Activated naive CD8-positive, alpha-beta T cell (primary cell): ENCODE measurements around the gene PCCA.
A peak's percentile ranks its signal among the peaks of the same experiment; 100 is the strongest.

Source experiments
- H3K27ac Mint-ChIP-seq: one replicate; pipeline ENCODE4 v1.8.0; 2021; ENCODE audit warnings: mixed read lengths
- H3K27me3 Mint-ChIP-seq: one replicate; pipeline ENCODE4 v1.8.0; 2021; ENCODE audit warnings: mixed read lengths
- H3K36me3 Mint-ChIP-seq: one replicate; pipeline ENCODE4 v1.8.0; 2021; ENCODE audit warnings: mixed read lengths
- H3K4me1 Mint-ChIP-seq: one replicate; pipeline ENCODE4 v1.8.0; 2021; ENCODE audit warnings: low read depth, mixed read lengths
- H3K4me3 Mint-ChIP-seq: one replicate; pipeline ENCODE4 v1.8.0; 2021; ENCODE audit warnings: mild to moderate bottlenecking, mixed read lengths
- H3K9me3 Mint-ChIP-seq: one replicate; pipeline ENCODE4 v1.8.0; 2021; ENCODE audit warnings: low read depth, mixed read lengths

Gene PCCA

DNA sequence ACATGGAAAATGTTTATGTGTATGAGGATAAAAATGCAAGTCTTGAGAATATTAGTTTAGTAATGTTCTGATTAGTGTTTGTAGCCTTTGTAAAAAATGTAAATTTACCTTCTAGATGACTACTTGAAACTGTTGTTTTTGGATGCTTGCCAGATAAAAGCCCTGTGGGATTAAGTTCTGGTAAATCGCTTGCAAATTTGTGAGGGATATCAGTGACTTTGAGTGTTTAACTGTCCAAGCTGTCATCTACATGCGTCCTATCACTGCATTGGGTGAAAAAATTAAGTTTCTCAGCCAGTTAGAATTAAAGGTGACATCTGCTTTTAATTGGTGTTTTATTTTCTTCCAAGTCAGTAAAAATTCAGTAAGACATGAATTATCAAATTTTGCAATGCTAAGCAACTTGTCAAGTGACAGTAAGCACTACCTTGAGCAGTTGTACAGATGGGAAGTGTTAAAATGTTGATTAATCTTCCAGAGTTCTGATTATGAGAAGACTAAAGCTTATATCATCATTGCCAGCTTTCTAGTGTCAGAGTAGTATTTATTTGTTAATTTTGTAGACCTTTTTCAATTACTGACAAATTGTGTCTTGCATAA is 88.0 kb downstream of the PCCA start:
- Mint-ChIP-seq H3K4me3 (no peak overlapping the region), H3K9me3 (peaks cover 11% of the 10 kb centered on the region), H3K27ac (no peak overlapping the region), H3K36me3 (peaks cover 6% of the 10 kb centered on the region), H3K4me1 (peaks cover 9% of the 10 kb centered on the region), H3K27me3 (no peaks in the 10 kb centered on the region)

DNA sequence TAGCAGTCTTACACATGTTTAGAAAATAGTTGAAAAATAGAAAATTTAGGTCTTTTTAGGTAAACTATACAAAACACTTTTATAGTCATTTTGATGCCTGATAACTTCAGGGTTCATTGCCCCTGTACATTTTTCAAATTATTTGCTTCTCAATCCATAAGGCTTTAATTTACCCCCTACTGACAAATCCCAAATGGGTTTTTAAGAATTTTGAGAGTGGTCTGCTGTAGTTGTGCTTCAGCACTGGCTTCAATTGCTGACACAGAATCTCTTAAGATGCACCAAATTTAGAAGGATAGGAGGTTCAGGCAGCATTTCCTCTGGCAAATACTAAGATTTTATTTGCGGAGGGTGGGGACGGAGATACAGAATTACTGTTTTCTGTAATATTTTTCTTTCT is 89.4 kb downstream of the PCCA start:
- no peaks in the 10 kb centered on the region for H3K27me3 Mint-ChIP-seq
- H3K9me3 Mint-ChIP-seq: peaks cover 5% of the 10 kb centered on the region
- H3K36me3 Mint-ChIP-seq: no peaks in the 10 kb centered on the region
- peaks cover 20% of the 10 kb centered on the region for H3K4me1 Mint-ChIP-seq
- no peak overlapping the region for H3K27ac Mint-ChIP-seq
- no peak overlapping the region for H3K4me3 Mint-ChIP-seq

DNA sequence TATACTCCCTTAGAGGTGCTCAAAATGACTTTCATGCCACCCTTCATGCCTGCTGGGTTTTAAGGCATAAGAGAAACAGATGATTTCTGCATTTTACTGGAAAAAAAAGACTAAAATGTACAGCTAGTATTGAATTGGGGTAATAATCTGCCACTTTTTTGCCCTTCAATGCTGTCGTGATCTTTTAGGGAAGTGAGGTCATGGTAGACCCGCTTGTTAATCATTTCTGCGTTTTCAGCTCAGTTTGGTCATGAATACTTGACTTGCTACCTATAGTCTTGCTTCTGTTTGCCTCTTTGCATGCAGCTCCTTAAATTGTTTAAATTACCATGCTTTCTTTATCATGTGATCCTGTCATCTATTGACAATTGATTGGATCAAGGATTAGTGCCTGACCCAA is 90.4 kb downstream of the PCCA start:
- Mint-ChIP-seq H3K9me3 (no peaks in the 10 kb centered on the region), H3K4me1 (peaks cover 29% of the 10 kb centered on the region), H3K27me3 (no peaks in the 10 kb centered on the region), H3K27ac (no peak overlapping the region), H3K4me3 (no peak overlapping the region), H3K36me3 (no peaks in the 10 kb centered on the region)

DNA sequence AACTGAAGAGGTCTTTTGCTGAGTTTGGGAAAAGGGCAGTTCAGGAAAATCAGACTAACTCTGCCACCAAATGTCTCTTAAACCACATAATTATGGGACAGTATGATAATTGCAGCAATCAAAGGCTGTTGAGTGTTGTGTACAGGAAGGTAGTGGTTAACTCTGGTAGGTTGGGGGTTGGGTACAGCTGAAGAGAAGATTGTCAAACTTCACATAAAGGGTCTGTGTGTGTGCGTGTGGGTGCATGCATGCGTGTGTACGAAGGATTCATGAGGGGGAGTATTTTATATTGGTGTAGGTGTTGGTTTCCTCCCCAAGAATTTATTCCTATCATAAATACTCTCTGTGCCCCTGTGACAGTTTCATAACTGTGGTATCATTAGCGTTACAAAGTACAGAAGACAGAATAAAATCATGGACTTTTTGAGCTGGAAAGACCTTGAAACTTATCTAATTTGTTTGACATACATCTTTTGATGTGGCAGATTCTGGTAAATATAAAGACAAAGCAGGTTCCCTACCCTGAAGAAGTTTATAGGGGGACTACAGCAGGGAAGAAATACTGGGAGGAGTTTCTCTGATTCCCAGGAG is 94.1 kb downstream of the PCCA start:
- peaks cover 2% of the 10 kb centered on the region for H3K36me3 Mint-ChIP-seq
- H3K27me3 Mint-ChIP-seq: no peaks in the 10 kb centered on the region
- peaks cover 31% of the 10 kb centered on the region for H3K4me1 Mint-ChIP-seq
- H3K9me3 Mint-ChIP-seq: no peaks in the 10 kb centered on the region
- H3K4me3 Mint-ChIP-seq: peak overlapping the region; percentile 55
- H3K27ac Mint-ChIP-seq: peak overlapping the region; percentile 51

DNA sequence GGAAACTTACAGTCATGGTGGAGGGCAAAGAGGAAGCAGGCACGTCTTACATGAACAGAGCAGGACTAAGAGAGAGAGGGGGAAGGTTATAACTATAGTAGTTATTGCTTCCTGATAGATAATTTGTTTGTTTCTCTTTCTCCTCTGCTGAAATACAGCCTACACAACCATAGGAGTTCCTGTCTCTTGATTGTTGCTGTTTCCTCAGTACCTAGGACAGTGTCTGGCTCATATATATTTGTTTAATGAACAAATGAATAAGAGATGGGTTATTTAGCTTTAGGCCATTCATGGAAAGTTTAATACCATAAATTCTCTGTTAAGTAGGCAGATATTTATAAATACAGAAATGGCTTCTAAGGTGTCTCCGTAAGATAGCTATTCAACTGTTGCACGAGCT is 95.2 kb downstream of the PCCA start:
- Mint-ChIP-seq H3K27ac (no peak overlapping the region), H3K9me3 (no peaks in the 10 kb centered on the region), H3K4me3 (no peak overlapping the region), H3K36me3 (peaks cover 2% of the 10 kb centered on the region), H3K27me3 (no peaks in the 10 kb centered on the region), H3K4me1 (peaks cover 31% of the 10 kb centered on the region)

DNA sequence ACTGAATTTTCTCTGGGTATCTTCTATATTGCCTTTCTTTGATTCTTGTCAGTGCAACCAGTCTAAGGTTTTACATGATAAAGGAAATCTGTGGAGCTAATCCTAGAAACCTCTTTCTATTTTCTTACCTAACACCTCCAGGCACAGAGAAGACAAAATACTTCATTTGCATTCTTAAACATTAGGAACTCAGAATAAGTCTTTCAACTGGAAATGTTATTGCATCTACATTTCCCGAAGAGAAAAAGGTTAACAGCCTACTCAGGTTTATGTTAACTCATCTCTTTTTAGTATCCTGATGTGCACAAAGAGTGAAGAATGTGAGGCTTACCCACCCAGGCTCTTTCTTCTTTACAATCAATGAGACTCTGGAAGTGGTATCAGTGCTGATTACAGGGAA is 106.7 kb downstream of the PCCA start:
- no peak overlapping the region for H3K27ac Mint-ChIP-seq
- H3K36me3 Mint-ChIP-seq: no peaks in the 10 kb centered on the region
- no peak overlapping the region for H3K4me3 Mint-ChIP-seq
- no peaks in the 10 kb centered on the region for H3K4me1 Mint-ChIP-seq
- H3K9me3 Mint-ChIP-seq: no peaks in the 10 kb centered on the region
- no peaks in the 10 kb centered on the region for H3K27me3 Mint-ChIP-seq

DNA sequence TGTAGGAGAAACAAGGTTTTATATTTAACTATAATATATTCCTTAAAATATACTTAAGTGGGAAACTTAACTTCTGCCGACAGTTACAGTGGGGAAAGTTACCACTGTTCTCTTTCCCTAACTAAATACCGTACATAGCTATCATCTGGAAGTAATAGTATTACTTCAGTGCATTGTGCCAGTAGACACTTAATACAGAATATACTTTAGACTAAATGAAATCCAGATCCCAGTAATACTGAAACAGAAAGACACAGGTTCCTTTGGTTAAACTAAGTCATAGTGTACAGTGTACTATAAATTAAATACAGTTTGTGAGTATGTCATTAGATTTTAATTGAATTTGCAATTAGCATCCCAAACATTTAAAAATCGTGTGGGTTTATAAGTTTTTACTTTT is 107.5 kb downstream of the PCCA start:
- no peak overlapping the region for H3K27ac Mint-ChIP-seq
- H3K36me3 Mint-ChIP-seq: no peaks in the 10 kb centered on the region
- no peaks in the 10 kb centered on the region for H3K9me3 Mint-ChIP-seq
- H3K4me1 Mint-ChIP-seq: peaks cover 1% of the 10 kb centered on the region
- H3K4me3 Mint-ChIP-seq: no peak overlapping the region
- H3K27me3 Mint-ChIP-seq: no peaks in the 10 kb centered on the region

DNA sequence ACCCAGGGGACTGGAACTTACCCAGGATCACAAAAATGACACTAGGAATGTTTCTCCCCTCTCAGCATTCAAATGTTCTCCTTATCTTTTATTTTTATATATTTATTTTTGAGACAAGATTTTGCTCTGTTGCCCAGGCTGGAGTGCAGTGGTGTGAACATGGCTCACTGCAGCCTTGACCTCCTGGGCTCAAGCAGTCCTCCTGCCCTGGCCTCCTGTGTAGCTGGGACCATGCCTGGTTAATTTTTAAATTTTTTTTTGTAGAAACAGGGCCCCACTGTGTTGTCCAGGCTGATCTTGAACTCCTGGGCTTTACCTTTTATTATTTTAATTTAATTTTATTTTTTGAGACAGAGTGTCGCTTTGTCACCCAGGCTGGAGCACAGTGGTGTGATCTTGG is 108.2 kb downstream of the PCCA start:
- Mint-ChIP-seq H3K27me3 (no peaks in the 10 kb centered on the region), H3K36me3 (no peaks in the 10 kb centered on the region), H3K4me3 (no peak overlapping the region), H3K4me1 (peaks cover 1% of the 10 kb centered on the region), H3K9me3 (no peaks in the 10 kb centered on the region), H3K27ac (no peak overlapping the region)

DNA sequence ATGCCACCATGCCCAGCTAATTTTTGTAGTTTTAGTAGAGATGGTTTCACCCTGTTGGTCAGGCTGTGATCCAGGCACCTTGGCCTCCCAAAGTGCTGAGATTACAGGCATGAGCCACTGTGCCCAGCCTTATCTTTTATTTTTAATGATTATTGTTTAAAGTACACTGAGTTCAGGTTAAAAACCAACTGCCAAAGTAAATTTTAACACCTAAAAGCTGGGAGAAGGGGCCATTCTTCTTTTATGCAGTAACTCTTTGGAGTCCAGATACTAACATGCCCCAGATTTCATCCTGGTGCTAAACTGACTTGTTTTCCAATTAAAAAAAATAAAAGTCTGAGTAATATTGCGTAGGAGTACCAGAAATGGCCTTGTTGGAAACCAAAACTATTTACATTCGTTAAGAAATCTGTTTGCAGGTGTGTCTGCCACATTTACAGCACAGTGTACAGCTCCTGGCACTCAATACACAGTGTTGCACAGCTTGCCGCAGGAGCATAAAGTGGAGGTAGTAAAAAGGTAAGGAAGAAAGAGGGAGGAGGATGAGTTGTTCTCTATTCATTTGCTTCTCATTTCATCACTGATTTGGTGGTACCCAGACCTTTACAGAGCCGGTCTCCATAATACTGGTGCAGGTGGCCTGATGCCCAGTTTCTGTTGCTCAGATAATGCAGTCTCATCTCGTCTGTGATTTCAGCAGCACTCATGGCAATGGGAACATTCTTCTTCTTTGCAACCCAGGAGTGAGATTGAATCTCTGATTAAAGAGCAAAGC is 108.9 kb downstream of the PCCA start:
- no peaks in the 10 kb centered on the region for H3K9me3 Mint-ChIP-seq
- H3K4me3 Mint-ChIP-seq: no peak overlapping the region
- no peaks in the 10 kb centered on the region for H3K36me3 Mint-ChIP-seq
- no peaks in the 10 kb centered on the region for H3K27me3 Mint-ChIP-seq
- H3K27ac Mint-ChIP-seq: no peak overlapping the region
- peaks cover 1% of the 10 kb centered on the region for H3K4me1 Mint-ChIP-seq

DNA sequence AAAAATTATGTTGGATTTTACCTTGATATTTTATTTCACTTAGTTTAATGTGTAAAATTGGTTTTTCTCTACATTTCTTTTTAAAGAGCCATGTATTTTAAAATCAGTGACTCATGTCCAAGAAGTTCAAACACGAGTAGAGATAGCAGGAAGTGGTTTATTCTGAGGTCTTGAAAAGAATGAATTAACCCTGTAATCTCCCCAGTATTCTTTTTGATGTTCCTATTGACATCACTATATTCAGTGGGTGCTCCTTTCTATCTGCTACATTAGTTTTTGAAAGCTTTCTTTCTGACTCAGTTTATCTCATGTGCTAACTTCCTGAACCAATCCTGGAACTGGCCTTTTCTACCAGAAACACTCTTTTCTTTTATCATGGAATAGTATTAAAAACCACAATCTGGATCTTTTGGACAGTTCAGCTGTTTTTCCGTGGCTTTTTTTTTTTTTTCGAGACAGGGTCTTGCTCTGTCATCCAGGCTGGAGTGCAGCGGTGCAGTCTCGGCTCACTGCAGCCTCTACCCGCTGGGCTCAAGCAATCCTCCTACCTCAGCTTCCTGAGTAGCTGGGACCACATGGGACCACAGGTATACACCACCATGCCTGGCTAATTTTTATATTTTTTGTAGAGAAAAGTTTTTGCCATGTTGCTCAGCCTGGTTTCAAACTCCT is 114.9 kb downstream of the PCCA start:
- peak overlapping the region; percentile 78 for H3K27ac Mint-ChIP-seq
- no peaks in the 10 kb centered on the region for H3K9me3 Mint-ChIP-seq
- H3K4me3 Mint-ChIP-seq: peak overlapping the region; percentile 79
- no peaks in the 10 kb centered on the region for H3K27me3 Mint-ChIP-seq
- peaks cover 2% of the 10 kb centered on the region for H3K36me3 Mint-ChIP-seq
- peaks cover 18% of the 10 kb centered on the region for H3K4me1 Mint-ChIP-seq

DNA sequence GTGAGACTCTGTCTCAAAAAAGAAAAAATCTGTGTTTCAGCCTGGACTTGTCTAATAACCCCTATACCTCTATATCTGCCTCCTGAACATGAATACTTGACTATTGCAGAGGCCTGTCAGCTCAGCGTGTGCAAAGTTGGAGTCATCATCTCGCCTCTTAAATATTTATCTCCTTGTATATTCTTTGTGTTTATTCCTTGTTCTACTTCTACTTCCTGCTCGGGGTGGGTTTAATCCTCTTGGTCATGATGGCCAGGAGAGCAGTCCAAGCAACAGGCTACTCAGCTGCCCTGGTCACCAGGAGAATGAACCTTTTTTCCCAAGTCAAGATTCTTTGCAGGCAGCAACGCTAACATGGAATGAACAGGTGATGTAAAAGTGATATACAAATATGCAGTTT is 119.1 kb downstream of the PCCA start:
- Mint-ChIP-seq H3K36me3 (peaks cover 15% of the 10 kb centered on the region), H3K27ac (no peak overlapping the region), H3K4me1 (peaks cover 23% of the 10 kb centered on the region), H3K4me3 (no peak overlapping the region), H3K27me3 (no peaks in the 10 kb centered on the region), H3K9me3 (peaks cover 3% of the 10 kb centered on the region)

DNA sequence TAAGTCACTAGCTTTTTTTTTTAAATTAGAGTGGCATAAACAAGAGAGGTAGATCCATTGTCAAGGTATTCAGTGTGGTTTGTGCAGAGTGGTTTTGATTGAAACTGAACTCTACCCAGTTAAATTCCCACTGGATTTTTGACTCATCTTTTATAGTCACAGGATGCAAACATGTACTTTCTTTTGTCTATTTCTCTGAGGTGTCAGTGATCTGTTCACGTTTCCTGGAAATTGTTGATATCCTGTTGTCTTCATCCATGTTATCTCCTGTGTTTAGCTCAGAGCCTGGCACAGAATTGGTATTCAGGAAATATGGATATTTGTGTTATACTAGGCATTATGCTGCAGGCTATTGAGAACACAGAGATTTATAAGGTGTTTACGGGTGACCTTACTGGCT is 119.7 kb downstream of the PCCA start:
- Mint-ChIP-seq H3K27me3 (no peaks in the 10 kb centered on the region), H3K4me3 (no peak overlapping the region), H3K4me1 (peaks cover 18% of the 10 kb centered on the region), H3K36me3 (peaks cover 18% of the 10 kb centered on the region), H3K9me3 (peaks cover 3% of the 10 kb centered on the region), H3K27ac (no peak overlapping the region)

DNA sequence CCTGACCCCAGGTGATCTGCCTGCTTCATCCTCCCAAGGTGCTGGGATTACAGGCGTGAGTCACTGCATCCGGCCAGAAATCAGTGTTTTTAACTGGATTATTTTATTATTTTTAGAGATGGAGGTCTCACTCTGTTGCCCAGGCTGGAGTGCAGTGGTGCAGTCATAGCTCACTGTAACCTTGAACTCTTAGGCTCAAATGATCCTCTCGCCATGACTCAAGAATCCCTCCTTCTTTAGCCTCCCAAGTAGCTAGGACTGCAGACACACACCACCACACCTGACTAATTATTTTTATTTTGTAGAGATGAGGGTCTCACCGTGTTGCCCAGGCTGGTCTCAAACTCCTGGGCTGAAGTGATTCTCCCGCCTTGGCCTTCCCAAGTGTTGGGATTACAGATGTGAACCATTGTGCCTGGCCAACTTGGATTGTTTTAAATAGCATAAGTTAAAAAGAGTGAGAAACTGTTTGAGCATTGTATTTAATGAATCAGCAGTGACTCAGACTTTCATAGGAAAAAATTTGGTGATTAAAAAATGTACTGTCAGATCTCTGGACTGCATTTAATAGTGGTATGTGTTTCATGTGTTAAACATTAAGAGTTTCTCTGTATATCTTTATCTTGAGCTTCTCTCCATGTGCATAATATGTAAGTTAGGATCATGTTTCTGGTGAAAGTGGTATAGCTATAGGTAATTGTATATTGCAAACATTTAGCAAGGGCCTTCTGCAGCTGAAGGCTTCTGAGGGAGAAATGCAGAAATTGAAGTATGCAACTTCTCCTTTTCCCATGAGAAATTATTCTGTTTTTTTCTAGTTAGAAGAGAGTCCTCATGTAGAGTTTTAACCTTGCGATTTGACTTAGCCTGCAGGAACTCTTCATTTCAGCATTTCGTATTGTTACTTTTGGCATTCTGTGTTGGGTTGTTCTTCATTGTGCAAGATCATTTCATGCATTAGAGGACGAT is 121.2 kb downstream of the PCCA start:
- peak overlapping the region; percentile 41 for H3K27ac Mint-ChIP-seq

DNA sequence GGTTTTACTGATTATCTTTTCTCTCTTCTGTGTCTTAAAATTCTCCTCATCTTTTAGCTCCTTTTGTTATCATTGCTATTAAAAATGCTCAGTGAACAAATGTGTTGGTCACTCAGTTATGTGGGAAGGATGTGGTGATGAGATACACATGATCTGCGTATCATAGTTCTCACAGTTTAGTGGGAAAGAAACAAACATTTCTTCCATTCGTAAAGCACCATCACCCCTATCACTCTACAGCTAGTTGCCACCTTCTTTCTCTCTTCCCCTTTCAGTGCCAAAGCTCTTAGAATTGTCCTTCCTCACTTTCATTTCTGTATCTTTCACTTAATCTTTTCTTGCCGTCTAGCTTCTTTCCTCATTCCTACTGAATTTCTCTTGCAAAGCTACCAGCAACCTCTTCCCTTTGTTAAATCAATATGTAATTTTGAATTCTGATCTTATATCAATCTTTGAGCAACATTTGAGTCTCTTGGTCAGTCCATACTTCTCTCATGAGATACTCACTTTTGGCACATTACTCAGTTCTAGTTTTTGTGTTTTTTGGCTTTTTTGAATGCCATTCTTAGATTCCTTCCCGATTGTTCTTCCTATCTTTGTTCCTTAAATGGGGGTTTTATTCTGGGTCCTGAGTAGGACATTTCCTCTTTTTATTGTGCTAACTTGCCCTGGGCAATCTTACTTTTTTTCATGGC is 122.3 kb downstream of the PCCA start:
- Mint-ChIP-seq H3K4me3 (no peak overlapping the region), H3K9me3 (peaks cover 3% of the 10 kb centered on the region), H3K27me3 (no peaks in the 10 kb centered on the region), H3K4me1 (peaks cover 6% of the 10 kb centered on the region), H3K36me3 (peaks cover 25% of the 10 kb centered on the region), H3K27ac (no peak overlapping the region)

More for the DNA sequence above, 121.2 kb downstream of the PCCA start:
- peaks cover 3% of the 10 kb centered on the region for H3K9me3 Mint-ChIP-seq
- peaks cover 8% of the 10 kb centered on the region for H3K4me1 Mint-ChIP-seq
- peaks cover 24% of the 10 kb centered on the region for H3K36me3 Mint-ChIP-seq
- H3K4me3 Mint-ChIP-seq: no peak overlapping the region
- H3K27me3 Mint-ChIP-seq: no peaks in the 10 kb centered on the region
